Osteoblast (primary cell): Measurements from ENCODE around the gene DIPK1C. TPM values are rescaled to one million over a fixed set of nuclear protein-coding genes. Genes with fewer than 3 reads are reported as not detected.

ENCODE experiments used
- DNase-seq: peaks from one replicate; pipeline ENCODE4 v3.0.0; 2011; ENCODE audit warnings: low spot score, mixed read lengths; ENCODE audit not compliant: insufficient read length; ENCODE audit errors: missing footprints
- H2AFZ ChIP-seq: 2 replicates; pipeline ENCODE4 v1.6.0; 2011; ENCODE audit warnings: mild to moderate bottlenecking, low read length
- H3K27ac ChIP-seq: 2 replicates; pipeline ENCODE4 v1.5.1; 2011; ENCODE audit warnings: mild to moderate bottlenecking, low read depth, low read length, moderate library complexity
- H3K27me3 ChIP-seq: 2 replicates; pipeline ENCODE4 v1.6.0; 2012; ENCODE audit warnings: mild to moderate bottlenecking, control low read depth, inconsistent platforms, low read length, moderate library complexity; ENCODE audit not compliant: insufficient read depth
- H3K36me3 ChIP-seq: 2 replicates; pipeline ENCODE4 v1.5.1; 2011; ENCODE audit warnings: mild to moderate bottlenecking, low read length, control low read depth, moderate library complexity; ENCODE audit not compliant: insufficient read depth
- H3K4me1 ChIP-seq: 2 replicates; pipeline ENCODE4 v1.5.1; 2011; ENCODE audit warnings: mild to moderate bottlenecking, low read length, control low read depth, moderate library complexity; ENCODE audit not compliant: insufficient read depth
- H3K4me2 ChIP-seq: 2 replicates; pipeline ENCODE4 v1.6.0; 2011; ENCODE audit warnings: mild to moderate bottlenecking, low read length; ENCODE audit not compliant: insufficient read depth
- H3K4me3 ChIP-seq: fragments of 200-600 bp; sonication (generic); 3 replicates; pipeline ENCODE4 v1.5.1; 2012; ENCODE audit warnings: mild to moderate bottlenecking, low read length, inconsistent platforms; ENCODE audit not compliant: insufficient read depth
- H3K79me2 ChIP-seq: 2 replicates; pipeline ENCODE4 v1.6.0; 2012; ENCODE audit warnings: mild to moderate bottlenecking, low read length, control low read depth, inconsistent platforms; ENCODE audit not compliant: insufficient read depth
- H3K9me3 ChIP-seq: 2 replicates; pipeline ENCODE4 v1.5.1; 2011; ENCODE audit warnings: low read depth, low read length, control low read depth
- H4K20me1 ChIP-seq: 2 replicates; pipeline ENCODE4 v1.6.0; 2012; ENCODE audit warnings: mild to moderate bottlenecking, low read length, control low read depth; ENCODE audit not compliant: insufficient read depth
- CTCF ChIP-seq: IDR thresholded peaks from 2 replicates; pipeline ENCODE4 v1.5.1; 2011; ENCODE audit warnings: mild to moderate bottlenecking, low read depth, low read length, moderate library complexity; ENCODE audit errors: extremely low read depth
- total RNA-seq: library from RNA; depleted of rRNA; stranded (reverse); fragments of >200 nt; gene quantifications from 2 replicates; pipeline ENCODE4 v1.2.3, GENCODE V29; 2012

The DIPK1C gene
- total RNA-seq, 1 donor, result not detected

DNA sequence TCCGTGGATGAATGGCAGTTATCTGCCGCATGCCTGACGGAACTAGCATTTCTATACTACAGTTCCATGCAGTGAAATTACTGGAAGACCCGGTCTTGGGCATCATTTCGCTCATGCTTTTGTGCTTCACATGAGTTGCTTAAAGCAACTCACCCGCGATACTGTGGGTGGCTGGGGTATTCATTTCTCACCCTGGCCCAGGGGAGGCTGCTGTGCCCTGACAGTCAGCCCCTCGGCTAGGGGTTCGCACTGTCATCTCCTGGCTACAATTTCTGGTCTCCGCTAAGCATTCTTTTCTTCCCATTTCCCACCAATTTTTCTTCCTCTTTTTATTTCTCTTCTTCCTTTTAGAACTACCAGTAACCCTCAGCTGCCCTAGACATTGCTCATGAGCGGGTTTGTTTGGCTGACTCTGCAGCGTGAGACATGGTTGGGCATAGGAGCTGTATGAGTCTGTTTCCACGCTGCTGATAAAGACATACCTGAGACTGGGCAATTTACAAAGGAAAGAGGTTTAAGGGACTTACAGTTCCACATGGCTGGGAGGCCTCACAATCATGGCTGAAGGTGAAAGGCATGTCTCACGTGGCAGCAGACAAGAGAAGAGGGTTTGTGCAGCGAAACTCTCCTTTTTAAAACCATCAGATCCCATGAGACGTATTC is 22.5 kb upstream of the DIPK1C start:
- H3K27me3 ChIP-seq, result peaks cover 6% of the 10 kb centered on the region
- TF ChIP-seq CTCF, result no peak
- H3K4me1 ChIP-seq, result no peaks in the 10 kb centered on the region
- no peak overlapping the region for H3K27ac ChIP-seq
- H4K20me1 ChIP-seq, result no peaks in the 10 kb centered on the region
- DNase-seq, result no peak
- H2AFZ ChIP-seq, result no peak overlapping the region
- H3K4me2 ChIP-seq, result no peak overlapping the region
- H3K4me3 ChIP-seq, result no peak overlapping the region
- no peaks in the 10 kb centered on the region for H3K9me3 ChIP-seq
- H3K79me2 ChIP-seq, result no peaks in the 10 kb centered on the region
- no peaks in the 10 kb centered on the region for H3K36me3 ChIP-seq

GRCh38 chr18:74478880-74479279 is 21.8 kb upstream of the DIPK1C start:
- Histone ChIP-seq H3K4me2 (no peak overlapping the region), H4K20me1 (no peaks in the 10 kb centered on the region), H3K79me2 (no peaks in the 10 kb centered on the region), H3K4me1 (no peaks in the 10 kb centered on the region), H2AFZ (no peak overlapping the region), H3K4me3 (no peak overlapping the region), H3K27ac (no peak overlapping the region), H3K27me3 (peaks cover 6% of the 10 kb centered on the region), H3K9me3 (no peaks in the 10 kb centered on the region), H3K36me3 (no peaks in the 10 kb centered on the region)
- no peak for DNase-seq
- no peak for TF ChIP-seq CTCF

DNA sequence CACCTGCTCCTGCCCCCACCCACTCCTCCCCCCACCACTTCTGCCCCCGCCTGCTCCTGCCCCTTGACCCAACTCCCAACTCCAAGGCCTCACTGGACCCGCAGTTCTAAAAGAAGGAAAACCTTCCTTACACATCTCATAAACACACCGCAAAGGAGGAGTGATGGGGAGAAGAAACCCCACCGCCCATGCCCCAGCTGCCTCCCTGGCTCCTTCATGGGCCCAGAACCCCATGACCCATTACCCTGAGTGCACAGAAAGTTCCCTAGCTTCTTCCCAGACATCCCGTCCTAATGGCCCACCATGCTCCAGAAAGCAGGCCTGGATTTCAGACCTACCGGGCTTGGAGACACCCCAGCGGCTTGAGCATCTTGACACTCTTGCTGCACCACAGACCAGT is 21.2 kb upstream of the DIPK1C start:
- Histone ChIP-seq H4K20me1 (no peaks in the 10 kb centered on the region), H3K79me2 (no peaks in the 10 kb centered on the region), H3K4me2 (no peak overlapping the region), H3K36me3 (no peaks in the 10 kb centered on the region), H3K27ac (no peak overlapping the region), H3K27me3 (peaks cover 6% of the 10 kb centered on the region), H3K4me3 (no peak overlapping the region), H3K4me1 (no peaks in the 10 kb centered on the region), H2AFZ (no peak overlapping the region), H3K9me3 (no peaks in the 10 kb centered on the region)
- DNase-seq, result no peak
- no peak for TF ChIP-seq CTCF

- H3K9me3 ChIP-seq, result no peaks in the 10 kb centered on the region
- H4K20me1 ChIP-seq, result no peaks in the 10 kb centered on the region
- DNase-seq, result no peak
- no peaks in the 10 kb centered on the region for H3K4me1 ChIP-seq
- H2AFZ ChIP-seq, result no peak overlapping the region
- no peaks in the 10 kb centered on the region for H3K36me3 ChIP-seq
- no peak overlapping the region for H3K4me3 ChIP-seq
- no peak overlapping the region for H3K27ac ChIP-seq
- peaks cover 6% of the 10 kb centered on the region for H3K27me3 ChIP-seq
- no peak overlapping the region for H3K4me2 ChIP-seq
- no peaks in the 10 kb centered on the region for H3K79me2 ChIP-seq
- no peak for TF ChIP-seq CTCF
Measured at GRCh38 chr18:74477771-74478170, 20.7 kb upstream of the DIPK1C start.
